Central memory CD4-positive, alpha-beta T cell (primary cell): ENCODE data around the gene HSD17B2.

ENCODE experiments used
- DNase-seq: peaks from one replicate; pipeline ENCODE4 v3.0.0; 2022

HSD17B2 gene

DNA sequence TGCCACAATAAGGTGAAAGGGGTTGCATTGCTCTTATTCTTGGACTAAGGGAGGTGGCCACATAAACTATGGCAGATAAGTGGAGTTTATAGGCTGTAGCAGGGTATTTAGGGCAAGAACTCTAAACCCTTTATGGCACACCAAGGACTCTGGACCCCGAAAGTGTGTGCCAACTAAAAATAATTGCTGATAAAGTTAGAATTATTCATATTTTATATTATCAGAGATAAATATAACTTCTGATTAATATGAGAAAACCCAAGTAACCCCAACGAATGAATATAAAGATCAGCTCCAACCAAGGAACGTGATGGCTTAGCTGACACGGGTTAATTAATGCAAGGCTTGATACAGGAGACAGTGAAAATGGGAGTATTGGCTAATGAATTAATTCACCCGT, 15.0 kb upstream of the HSD17B2 start:
- no peak for DNase-seq

- no peak for DNase-seq
These were observed 11.8 kb upstream of the HSD17B2 start for GRCh38 chr16:82023206-82023605.

GRCh38 chr16:82024316-82024715, 10.7 kb upstream of the HSD17B2 start:
- no peak for DNase-seq

GRCh38 chr16:82024883-82025282, 10.2 kb upstream of the HSD17B2 start:
- DNase-seq = no peak

DNA sequence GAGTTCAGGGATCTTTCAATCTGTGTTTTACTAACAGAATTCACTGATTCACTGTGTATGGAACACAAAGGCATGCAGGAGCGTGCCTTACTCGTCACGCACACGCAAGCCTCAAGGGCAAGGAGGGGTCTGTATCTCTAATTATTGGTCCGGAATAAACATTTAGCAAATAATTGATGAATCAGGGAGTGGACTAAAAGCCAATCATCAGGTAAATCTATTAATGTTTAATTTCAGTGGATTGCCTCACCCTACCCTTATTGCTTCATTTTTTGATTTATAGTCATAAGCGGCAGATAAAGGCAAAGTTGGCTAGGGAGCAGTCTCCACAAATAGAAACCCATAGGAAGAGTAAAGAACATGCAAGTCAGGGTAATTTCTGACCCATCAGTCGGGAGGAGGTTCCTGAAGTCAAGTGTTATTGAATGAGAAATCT, 7.4 kb upstream of the HSD17B2 start:
- no peak for DNase-seq

DNA sequence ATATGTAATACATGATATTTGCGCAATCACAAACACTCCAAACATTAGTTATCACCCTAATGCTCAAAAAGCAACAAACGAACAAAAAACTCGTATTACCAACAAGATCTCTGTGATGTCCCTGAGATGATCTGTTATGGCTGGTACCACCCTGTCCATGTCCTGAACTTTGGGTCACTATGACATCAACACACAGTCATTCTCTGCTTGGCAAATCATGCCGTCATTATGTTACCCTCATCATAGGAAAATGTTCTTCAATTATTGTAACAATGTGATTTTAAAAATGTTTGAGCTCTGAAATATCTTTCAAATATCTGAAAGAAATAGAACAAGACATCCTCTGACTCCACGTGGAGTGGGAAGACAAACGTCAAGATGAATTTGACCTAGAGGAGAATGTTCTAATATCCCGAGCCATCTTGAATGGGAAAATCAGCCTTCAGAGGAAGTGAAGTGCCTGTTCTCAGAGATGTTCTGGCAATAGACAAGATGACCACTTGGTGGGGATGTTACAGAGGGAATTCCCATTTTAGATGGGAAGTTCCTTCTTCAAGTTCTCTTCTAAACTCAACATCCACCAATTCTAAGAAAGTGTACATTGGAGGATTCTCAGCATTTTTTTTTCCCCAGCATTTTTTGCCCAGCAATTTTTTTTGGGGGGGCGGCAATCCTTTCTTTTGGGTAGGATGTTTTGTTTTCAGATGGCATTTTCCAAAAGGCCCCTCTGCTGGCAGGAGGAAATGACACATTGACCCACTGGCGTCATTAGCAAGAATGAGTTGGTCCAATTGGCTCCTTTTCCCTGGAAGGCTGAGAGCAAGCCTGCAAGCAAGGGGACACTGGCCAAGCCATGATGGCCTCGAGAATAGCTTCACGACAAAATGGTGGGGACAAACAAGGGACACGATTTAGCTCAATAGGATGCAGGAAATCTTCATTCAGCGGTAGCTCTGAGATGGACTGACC, 3.7 kb upstream of the HSD17B2 start:
- no peak for DNase-seq

DNA sequence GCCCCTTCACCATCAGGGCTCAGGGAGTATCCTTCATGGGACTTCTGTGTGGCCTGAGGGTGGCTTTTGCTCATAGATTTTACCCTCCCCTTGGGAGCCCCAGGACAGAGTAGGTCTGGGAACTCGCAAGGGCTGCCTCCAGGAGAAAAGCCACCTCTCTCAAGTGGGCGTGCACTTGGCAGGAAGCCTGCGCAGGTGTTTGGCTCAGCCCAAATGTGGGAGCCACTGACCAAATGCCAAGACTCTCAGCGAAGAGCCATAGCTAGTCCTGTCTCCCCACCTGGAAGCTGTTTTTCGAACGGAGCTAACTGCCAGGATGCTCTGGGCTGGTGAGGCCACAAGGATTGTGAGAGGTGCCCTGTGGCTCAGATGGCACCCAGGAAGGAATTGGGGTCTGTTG, 2.0 kb upstream of the HSD17B2 start:
- DNase-seq = no peak

GRCh38 chr16:82033683-82034300, 1.3 kb upstream of the HSD17B2 start:
- no peak for DNase-seq

- no peak for DNase-seq
These were observed 2.2 kb downstream of the HSD17B2 start for GRCh38 chr16:82037251-82037650.

DNA sequence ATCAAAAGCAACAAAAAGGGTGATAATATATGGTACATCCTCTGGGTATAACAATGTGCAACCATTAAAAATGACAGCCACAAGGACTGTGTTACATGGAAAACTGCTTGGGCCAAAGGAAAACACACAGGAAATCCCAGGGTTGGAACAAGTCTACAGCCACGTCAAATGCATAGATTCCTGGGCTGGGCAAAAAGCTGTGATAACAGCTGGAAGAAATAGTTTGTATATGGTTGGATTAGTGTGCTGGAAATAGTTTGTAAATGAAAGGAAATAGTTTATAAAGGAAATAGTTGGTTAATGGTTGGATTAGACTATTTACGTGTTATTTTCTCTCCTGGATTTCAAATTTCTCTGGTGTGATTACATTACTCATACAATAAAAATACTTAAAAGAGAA, 2.6 kb downstream of the HSD17B2 start:
- no peak for DNase-seq

- DNase-seq = no peak
These were observed 5.2 kb downstream of the HSD17B2 start for GRCh38 chr16:82040296-82040695.

DNA sequence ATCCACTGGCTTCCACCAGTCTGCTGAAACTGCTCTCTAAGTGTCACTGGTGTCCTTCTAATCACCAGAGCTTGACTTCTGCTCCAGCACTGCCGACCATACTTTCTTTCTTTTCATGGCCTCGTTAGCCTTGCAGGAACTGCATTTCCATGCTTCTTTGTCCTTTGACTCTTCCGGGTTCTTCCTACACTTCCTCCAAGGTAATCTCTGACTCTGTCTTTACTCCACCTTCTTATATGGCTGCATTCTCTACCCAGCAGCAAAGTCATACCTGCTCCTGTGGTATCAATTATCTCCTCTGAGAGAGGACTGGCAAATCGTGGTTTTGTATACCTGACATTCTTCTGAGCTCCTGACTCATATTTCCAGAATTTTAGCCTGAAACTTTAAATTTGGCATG, 6.5 kb downstream of the HSD17B2 start:
- no peak for DNase-seq

DNA sequence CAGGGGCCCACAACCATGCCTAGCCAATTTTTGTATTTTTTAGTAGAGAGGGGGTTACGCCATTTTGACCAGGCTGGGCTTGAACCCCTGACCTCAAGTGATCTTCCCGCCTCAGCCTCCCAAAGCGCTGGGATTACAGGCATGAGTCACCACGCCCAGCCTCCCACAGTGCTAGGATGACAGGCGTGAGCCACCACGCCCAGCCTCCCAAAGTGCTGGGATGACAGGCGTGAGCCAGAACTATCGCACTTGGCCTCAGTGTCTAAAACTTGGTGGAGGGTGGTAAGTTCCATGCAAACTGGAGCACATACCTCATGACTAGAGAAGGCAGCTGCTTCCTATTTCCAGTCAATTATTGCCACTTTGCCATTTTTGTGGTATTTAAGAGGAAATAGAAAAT, 7.1 kb downstream of the HSD17B2 start:
- DNase-seq = no peak

DNA sequence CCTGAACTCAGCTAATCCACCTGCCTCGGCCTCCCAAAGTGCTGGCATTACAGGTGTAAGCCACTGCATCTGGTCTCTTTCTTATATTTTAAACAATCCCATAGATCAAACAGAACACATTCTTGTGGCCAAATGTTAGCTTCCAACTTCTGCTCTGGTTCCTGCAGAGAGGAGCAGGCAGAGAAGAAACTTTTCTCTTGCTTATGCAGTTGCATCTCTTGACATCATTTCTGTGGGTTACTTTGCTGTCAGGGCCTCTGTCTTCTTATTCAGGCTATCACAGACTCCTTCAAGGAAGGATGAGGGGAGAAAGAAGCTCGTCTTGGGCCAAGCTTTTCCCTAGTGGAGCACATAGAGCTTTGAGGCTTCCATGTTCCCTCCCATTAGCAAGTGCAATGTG, 7.8 kb downstream of the HSD17B2 start:
- DNase-seq = no peak

DNA sequence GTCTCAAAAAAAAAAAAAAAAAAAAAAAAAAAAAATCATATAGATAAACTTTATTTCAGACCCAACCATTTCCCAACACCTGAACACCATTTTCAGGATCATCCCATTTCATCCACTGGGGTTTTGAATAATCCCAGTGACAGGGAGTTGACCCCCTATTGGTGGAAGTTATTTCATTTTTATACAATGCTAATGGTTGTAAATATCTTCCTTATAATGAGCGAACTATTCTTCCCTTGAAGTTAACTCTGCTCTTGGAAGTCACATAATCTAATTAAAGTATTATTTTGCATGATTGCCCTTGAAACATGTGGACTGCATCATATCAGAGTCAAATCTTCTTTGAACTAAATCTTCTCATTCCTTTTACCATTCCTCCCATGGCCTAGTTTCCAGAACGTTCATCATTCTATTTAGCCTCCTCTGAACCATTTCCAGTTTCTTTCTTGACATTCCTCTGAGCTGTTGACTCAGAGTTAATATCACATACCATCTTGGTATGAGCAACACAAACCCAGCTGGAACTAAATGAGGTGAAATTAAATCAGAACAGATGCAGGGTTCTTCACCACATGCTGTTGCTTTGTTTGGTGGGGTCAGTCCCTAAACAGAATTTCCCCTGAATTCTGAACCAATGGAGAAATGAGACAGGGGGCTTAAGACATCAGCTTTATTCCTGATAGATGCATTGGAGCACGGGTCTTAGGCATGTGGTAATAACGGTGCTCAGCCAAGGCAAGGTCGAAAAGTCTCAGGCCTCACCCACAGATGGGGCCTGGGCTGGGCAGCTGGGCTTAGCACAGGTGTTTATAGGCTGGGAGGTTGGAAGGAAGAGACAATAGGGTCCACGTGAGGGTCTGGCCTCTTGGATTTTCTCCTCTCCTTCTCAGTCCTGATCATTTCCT, 8.9 kb downstream of the HSD17B2 start:
- DNase-seq = no peak

- DNase-seq = no peak
These were observed 9.5 kb downstream of the HSD17B2 start for GRCh38 chr16:82044585-82044911.

DNA sequence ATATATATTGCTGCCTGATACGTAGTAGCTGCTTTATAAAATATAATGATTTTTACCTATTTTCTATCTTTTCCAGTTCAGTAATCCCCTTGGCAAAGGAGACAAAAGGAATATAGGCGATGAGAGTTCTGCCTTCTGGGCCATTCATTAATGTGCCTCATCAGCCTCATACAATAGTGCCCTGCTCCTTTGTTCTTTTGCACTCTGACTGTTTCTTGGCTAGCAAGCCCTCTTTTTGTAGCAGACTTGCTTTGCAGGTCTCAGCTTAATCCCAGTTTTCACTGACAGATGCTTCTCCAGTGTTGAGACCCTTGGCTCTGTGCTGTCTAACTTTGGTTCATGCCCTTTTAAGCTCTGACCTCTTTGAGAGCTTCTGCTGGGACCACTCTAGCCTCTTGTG, 10.4 kb downstream of the HSD17B2 start:
- DNase-seq = no peak

DNA sequence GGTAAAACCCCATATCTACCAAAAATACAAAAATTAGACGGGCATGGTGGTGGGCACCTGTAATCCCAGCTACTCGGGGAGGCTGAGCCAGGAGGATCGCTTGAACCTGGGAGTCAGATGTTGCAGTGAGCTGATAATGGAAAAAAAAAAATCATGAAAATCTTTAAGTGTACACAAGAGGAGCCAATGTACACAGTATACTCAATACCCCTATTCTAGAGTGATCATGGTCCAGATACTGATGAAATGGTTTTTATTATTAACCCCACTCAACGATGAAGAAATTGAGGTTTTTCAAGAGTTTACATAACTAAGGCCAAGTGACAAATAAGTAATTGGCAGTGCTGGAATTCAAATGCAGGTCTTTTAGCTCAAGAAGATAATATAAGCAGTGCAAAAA, 11.5 kb downstream of the HSD17B2 start:
- no peak for DNase-seq

GRCh38 chr16:82046941-82047340, 11.9 kb downstream of the HSD17B2 start:
- no peak for DNase-seq

- DNase-seq = no peak
These were observed 12.3 kb downstream of the HSD17B2 start for GRCh38 chr16:82047374-82047773.

- DNase-seq = no peak
These were observed 12.7 kb downstream of the HSD17B2 start for GRCh38 chr16:82047787-82048186.

DNA sequence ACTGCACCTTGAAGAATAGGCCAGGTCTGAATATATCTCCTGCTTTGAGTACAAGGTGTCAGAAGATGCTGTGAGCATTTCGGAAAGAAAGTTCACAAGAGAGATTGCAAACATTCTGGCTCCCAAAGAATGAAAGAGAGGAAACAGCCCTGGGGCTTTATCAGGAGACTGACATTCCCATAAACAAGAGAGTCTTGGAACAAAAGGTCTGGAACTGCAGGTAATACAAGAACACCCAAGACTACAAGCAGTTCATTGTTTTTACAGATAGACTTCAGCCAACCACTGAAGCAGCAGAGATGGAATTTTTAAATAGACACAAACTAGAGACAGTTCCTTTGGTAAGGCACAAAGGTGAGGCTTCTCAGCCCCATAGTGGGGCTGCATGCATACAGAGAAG, 14.4 kb downstream of the HSD17B2 start:
- DNase-seq = no peak

DNA sequence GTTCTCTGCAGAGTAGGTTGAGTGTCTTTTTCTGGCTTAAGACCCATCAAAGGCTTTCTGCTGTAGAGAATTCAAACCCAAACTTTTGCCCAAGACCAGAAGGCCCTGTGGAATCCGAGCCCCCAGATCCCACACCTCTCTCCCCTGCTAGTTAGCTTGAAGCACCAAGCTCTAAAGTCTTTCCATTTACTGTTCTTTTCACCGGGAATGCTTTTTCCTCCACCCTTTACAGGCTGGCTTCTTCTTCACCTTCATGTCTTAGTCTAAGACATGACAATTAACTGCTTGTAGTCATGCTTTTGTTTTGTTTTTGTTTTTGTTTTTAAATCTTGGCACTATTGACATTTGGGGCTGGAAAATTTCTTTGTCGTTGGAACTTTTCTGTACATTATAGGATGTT, 15.5 kb downstream of the HSD17B2 start:
- DNase-seq = no peak
